Muscle layer of duodenum (tissue), 2 donors: ENCODE data around the gene ZDHHC14.
A peak's percentile ranks its signal among the peaks of the same experiment; 100 is the strongest.

ENCODE experiments used
- H3K27ac ChIP-seq: one replicate; pipeline ENCODE4 v1.7.0; 2013; ENCODE audit warnings: mild to moderate bottlenecking, low read length
- H3K27me3 ChIP-seq: one replicate; pipeline ENCODE4 v1.7.0; 2013; ENCODE audit warnings: low read depth, mild to moderate bottlenecking, control low read depth, low read length
- H3K36me3 ChIP-seq, 2 donors: one replicate each; pipeline ENCODE4 v1.7.0; 2013; ENCODE audit warnings: low read length in 2 of 2, control low read depth in 1 of 2, mild to moderate bottlenecking in 1 of 2; ENCODE audit not compliant: insufficient read depth in 2 of 2, control insufficient read depth in 1 of 2
- H3K4me1 ChIP-seq, 2 donors: one replicate each; pipeline ENCODE4 v1.7.0; 2013; ENCODE audit warnings: low read length in 2 of 2, mild to moderate bottlenecking in 2 of 2, control low read depth in 1 of 2, moderate library complexity in 1 of 2; ENCODE audit not compliant: insufficient read depth in 2 of 2, control insufficient read depth in 1 of 2
- H3K4me3 ChIP-seq, 2 donors: one replicate each; pipeline ENCODE4 v1.7.0; 2013; ENCODE audit warnings: low read length in 2 of 2, low read depth in 1 of 2, mild to moderate bottlenecking in 1 of 2
- H3K9me3 ChIP-seq, 2 donors: one replicate each; pipeline ENCODE4 v1.7.0; 2013; ENCODE audit warnings: low read length in 2 of 2, control low read depth in 1 of 2, mild to moderate bottlenecking in 1 of 2; ENCODE audit not compliant: control insufficient read depth in 1 of 2
- donor health status: healthy.

The ZDHHC14 gene

GRCh38 chr6:157432231-157432891, 51.4 kb downstream of the ZDHHC14 start:
- H3K4me1 ChIP-seq, result peaks cover 0 to 20% of the 10 kb centered on the region in 2 donors
- no peak overlapping the region for H3K4me3 ChIP-seq
- H3K27ac ChIP-seq, result no peak overlapping the region
- no peaks in the 10 kb centered on the region for H3K9me3 ChIP-seq
- no peaks in the 10 kb centered on the region for H3K36me3 ChIP-seq
- H3K27me3 ChIP-seq, result no peaks in the 10 kb centered on the region

- H3K9me3 ChIP-seq, result no peaks in the 10 kb centered on the region
- no peak overlapping the region for H3K27ac ChIP-seq
- no peak overlapping the region for H3K4me3 ChIP-seq
- H3K4me1 ChIP-seq, result peaks cover 0 to 20% of the 10 kb centered on the region in 2 donors
- no peaks in the 10 kb centered on the region for H3K36me3 ChIP-seq
- H3K27me3 ChIP-seq, result no peaks in the 10 kb centered on the region
These were observed 51.9 kb downstream of the ZDHHC14 start for GRCh38 chr6:157432892-157433265.

GRCh38 chr6:157433678-157434081, 52.7 kb downstream of the ZDHHC14 start:
- Histone ChIP-seq H3K27me3 (no peaks in the 10 kb centered on the region), H3K36me3 (no peaks in the 10 kb centered on the region), H3K4me3 (no peak overlapping the region), H3K9me3 (no peaks in the 10 kb centered on the region), H3K4me1 (peaks cover 0 to 28% of the 10 kb centered on the region in 2 donors), H3K27ac (no peak overlapping the region)

- H3K27ac ChIP-seq, result peak overlapping the region; percentile 62
- H3K4me1 ChIP-seq, result peaks cover 0 to 30% of the 10 kb centered on the region in 2 donors
- H3K4me3 ChIP-seq, result peak overlapping the region in 1 of 2 donors; percentile 33
- no peaks in the 10 kb centered on the region for H3K27me3 ChIP-seq
- H3K36me3 ChIP-seq, result no peaks in the 10 kb centered on the region
- no peaks in the 10 kb centered on the region for H3K9me3 ChIP-seq
These were observed 53.5 kb downstream of the ZDHHC14 start for GRCh38 chr6:157434349-157435033.

GRCh38 chr6:157436219-157436943, 55.4 kb downstream of the ZDHHC14 start:
- no peaks in the 10 kb centered on the region for H3K9me3 ChIP-seq
- H3K27me3 ChIP-seq, result no peaks in the 10 kb centered on the region
- H3K4me3 ChIP-seq, result no peak overlapping the region
- peaks cover 0 to 30% of the 10 kb centered on the region in 2 donors for H3K4me1 ChIP-seq
- H3K36me3 ChIP-seq, result no peaks in the 10 kb centered on the region
- H3K27ac ChIP-seq, result no peak overlapping the region

- H3K4me1 ChIP-seq, result peaks cover 0 to 30% of the 10 kb centered on the region in 2 donors
- H3K27ac ChIP-seq, result no peak overlapping the region
- H3K9me3 ChIP-seq, result no peaks in the 10 kb centered on the region
- no peak overlapping the region for H3K4me3 ChIP-seq
- no peaks in the 10 kb centered on the region for H3K36me3 ChIP-seq
- H3K27me3 ChIP-seq, result no peaks in the 10 kb centered on the region
These were observed 56.0 kb downstream of the ZDHHC14 start for GRCh38 chr6:157436944-157437336.

GRCh38 chr6:157438611-157439111, 57.7 kb downstream of the ZDHHC14 start:
- Histone ChIP-seq H3K27ac (no peak overlapping the region), H3K4me3 (no peak overlapping the region), H3K27me3 (no peaks in the 10 kb centered on the region), H3K36me3 (no peaks in the 10 kb centered on the region), H3K4me1 (peaks cover 0 to 26% of the 10 kb centered on the region in 2 donors), H3K9me3 (no peaks in the 10 kb centered on the region)

GRCh38 chr6:157440171-157440570, 59.2 kb downstream of the ZDHHC14 start:
- Histone ChIP-seq H3K36me3 (no peaks in the 10 kb centered on the region), H3K4me3 (no peak overlapping the region), H3K27ac (no peak overlapping the region), H3K9me3 (no peaks in the 10 kb centered on the region), H3K4me1 (peaks cover 0 to 23% of the 10 kb centered on the region in 2 donors), H3K27me3 (no peaks in the 10 kb centered on the region)

GRCh38 chr6:157442291-157442690, 61.3 kb downstream of the ZDHHC14 start:
- Histone ChIP-seq H3K9me3 (no peaks in the 10 kb centered on the region), H3K27ac (no peak overlapping the region), H3K4me3 (no peak overlapping the region), H3K4me1 (peaks cover 0 to 19% of the 10 kb centered on the region in 2 donors), H3K27me3 (no peaks in the 10 kb centered on the region), H3K36me3 (no peaks in the 10 kb centered on the region)

- Histone ChIP-seq H3K4me3 (no peak overlapping the region), H3K27ac (no peak overlapping the region), H3K36me3 (no peaks in the 10 kb centered on the region), H3K27me3 (no peaks in the 10 kb centered on the region), H3K9me3 (no peaks in the 10 kb centered on the region), H3K4me1 (peaks cover 0 to 15% of the 10 kb centered on the region in 2 donors)
These were observed 62.2 kb downstream of the ZDHHC14 start for GRCh38 chr6:157443066-157443800.
